DMS53 treated with DMSO at 0.1 percent for 48 hours (cell line): ENCODE data around the gene AGTPBP1.
"Not testable (repeated sequence)": the region's sequence is repeated elsewhere in the genome, so short reads cannot be mapped to it uniquely, and the experiment has no call there.

Source experiments
- DNase-seq: peaks from one replicate; lab custom pipeline; 2025; ENCODE audit not compliant: unreplicated experiment; lab: John Stamatoyannopoulos, UW

AGTPBP1 gene

DNA sequence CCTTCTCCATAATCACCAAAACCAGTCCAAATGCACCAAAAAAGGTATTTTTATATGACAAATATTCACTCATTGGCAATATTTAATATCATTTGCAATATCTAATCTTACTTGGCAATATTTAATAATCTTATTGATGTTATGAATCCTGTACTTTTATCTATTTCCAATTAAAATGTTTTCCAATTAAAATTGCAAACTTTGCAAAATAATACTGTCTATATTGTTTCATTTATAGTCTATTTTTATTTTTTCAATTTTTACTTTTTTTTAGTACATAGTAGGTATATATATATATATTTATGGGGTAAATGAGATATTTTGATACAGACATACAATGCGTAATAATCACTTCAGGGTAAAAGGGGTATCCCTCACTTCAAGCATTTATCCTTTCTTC, 109.9 kb downstream of the AGTPBP1 start:
- no peak for DNase-seq

DNA sequence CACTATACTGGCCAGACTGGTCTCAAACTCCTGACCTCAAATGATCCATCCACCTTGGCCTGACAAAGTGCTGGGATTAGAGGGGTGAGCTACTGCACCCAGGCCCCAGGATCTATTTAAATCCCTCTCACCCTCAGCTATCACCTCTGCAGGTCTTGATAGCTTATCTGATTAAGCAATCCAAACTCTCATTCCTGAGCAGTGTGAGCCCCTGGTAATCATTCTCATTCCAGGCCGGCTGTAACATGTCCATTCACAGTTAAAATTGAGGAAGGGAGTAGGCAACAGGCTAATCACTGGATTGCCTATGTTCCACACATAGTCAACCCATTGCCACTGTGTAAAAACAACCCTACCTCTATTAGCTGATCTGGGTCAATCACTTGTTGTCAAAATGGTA, 111.1 kb downstream of the AGTPBP1 start:
- DNase-seq, result no peak

DNA sequence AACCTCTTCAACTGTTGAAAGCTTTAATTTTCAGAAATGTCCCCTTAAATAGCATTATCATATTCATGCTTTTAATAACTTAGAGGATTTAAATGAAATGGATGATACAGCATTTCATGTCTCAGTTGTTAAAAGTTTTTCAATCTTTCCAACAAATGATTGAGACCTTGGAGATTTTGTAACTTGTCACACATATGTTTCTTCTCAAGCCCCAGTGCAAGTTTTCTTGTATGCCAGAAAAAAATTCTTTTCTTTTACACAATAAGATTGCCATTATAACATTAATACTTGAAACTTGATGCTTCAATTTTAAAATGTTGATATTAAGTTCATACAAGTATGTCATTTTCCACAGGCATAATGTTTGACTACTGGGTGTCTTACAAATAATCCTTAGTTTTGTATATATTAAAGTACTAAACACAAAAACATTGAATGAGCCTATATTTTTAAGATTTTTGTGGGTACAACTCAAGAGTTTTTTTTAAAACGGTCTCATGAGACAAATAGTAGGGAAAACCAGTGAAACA, 124.5 kb downstream of the AGTPBP1 start:
- DNase-seq, result no peak

DNA sequence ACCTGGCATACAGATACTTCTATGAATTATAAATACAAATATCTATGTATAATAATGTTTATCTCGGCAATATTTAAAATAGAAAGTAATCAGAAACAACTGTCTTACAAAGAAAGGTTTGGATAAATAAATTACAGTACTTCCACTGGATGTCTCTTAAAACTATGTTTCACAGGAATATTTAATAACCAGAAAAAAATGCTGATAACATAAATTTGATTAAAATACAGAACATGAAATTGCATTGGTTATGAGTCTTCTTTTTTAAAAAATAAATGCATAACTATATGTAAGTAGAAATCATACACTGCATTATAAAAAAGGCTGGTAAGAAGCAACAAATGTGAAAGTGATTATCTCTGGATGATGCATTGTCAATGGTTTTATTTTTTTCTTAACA, 126.0 kb downstream of the AGTPBP1 start:
- no peak for DNase-seq

DNA sequence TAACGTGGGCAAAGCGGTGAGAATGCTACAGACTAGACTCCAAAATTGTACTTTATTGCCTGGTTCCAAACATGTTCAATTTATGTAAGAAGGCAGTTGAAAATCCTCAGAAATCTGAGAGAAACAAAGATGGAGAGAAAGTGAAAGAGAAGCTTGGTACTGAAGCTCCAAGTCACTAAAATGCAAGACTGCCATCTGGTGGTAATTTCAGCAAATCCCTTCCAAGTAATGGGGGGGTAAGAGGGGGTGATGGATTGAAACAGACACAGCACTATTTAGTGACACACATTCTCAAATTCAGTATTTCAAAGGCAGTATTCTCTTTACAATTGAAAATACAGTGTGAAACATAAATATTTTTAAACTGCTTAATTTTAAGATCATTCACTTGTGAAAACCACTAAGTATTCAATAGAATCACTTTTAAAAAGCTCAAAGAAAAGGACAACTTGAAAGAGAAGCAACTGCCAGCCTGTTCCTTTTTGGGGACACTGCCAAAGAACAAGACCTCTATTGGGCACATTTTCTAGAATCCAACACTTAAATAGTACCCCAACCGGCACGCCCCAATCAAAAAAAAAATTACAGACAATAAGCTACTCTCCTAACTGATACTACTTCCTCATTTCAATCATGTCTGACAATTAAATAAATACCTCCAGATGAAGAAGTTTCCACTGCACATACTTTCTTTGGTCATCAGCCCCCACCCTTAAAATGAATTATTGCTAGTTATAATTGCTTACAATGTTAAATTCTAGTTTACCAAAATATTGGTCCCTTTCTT, 131.5 kb downstream of the AGTPBP1 start:
- DNase-seq, result peak; percentile 42

DNA sequence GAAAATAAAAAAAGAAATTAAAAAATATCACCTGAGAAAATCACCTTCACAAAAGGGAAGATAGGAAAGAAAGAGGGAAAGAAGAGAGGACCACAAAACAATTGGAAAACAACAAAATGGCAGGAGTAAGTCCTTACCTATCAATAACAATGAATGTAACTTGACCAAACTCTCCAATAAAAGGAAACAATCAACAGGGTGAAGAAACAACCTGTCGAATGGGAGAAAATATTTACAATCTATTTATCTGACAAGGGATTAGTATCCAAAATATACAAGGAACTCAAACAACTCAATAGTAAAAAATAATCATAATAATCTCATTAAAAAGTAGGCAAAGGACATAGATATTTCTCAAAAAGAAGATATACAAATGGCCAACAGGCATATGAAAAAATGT, 135.8 kb downstream of the AGTPBP1 start:
- no peak for DNase-seq

DNA sequence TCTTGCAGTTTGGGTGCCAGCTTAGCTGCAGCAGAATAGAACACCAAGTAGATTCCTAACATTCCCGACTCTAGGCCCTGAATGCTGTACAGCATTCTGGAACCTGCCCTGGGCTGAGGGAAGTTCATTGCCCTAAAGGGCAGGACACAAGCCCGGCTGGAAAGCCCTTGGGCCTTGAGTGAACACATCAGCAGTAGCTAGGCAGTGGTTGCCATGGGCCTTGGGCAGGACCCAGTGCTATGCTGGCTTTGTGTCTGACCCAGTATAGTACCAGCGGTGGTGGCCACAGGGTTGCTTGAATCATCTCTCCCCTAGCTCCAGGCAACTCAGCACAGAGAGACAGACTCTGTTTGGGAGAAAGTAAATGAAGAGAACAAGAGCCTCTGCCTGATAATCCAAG, 137.8 kb downstream of the AGTPBP1 start:
- no peak for DNase-seq

DNA sequence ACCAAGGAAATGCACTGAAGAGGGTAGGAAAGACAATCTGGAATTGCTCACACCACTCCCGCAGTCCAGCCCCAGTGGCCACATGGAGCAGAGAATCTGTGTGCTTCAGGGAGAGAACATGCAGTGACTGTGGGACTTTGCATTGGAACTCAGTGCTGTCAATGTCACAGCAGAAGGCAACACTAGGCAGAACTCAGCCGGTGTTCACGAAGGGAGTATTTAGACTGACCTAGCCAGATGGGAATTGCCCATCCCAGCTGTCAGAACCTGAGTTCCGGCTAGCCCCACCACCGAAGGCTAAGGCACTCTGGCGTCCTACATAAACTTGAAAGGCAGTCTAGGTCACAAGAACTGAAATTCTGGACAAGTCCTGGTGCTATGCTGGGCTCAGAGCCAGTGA, 139.0 kb downstream of the AGTPBP1 start:
- DNase-seq, result no peak

DNA sequence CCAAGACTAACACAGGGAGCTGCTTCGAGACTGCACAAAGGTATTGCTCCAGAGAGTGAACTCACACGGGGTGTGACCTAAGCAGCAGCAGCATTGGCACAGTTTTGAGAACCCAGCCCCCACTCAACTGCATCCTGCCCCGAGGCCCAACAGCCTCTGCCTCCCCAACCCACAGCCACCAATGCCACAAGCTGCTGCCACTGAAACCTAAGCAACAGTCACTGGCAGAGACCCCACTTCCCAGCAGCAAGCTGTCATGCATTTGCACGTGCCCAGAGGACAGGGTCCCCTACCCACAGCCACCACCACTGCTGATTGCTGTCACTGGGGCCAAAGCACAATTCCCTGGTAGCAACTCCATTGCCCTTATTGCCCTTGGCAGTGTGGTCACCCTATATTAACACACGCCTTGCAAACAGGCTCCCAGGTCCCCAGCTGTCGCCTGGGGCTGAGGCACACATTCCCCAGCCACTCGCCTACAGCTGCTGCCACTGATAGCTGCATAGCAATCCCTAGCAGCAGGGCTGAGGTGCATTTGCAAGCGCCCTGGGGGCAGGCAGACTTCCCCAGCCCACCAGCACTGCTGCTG, 141.0 kb downstream of the AGTPBP1 start:
- no peak for DNase-seq

DNA sequence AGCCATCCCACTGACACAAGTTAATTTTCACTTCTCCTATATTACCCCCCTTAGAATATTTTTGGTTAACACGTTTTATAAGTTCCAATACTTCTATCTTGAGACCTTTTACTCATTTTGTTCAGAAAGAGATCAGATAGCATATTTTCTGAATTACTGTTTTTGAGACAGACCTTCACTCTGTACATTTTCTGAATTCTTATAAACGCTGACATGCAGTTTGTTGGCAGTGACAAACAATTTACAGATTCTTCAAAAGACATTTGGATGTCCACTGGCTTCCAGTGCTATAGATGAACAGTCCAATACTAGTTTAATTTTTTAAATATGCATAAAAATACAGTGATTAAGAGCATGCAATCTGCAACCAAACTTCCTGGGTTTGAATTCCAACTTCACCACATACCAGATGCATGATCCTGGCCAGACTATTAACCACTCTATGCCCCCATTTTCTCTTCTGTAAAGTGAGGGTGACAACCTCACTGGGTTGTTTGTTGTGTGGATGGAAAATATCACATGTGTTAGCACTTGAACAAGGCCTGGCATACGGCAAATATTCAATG, 142.1 kb downstream of the AGTPBP1 start:
- no peak for DNase-seq

DNA sequence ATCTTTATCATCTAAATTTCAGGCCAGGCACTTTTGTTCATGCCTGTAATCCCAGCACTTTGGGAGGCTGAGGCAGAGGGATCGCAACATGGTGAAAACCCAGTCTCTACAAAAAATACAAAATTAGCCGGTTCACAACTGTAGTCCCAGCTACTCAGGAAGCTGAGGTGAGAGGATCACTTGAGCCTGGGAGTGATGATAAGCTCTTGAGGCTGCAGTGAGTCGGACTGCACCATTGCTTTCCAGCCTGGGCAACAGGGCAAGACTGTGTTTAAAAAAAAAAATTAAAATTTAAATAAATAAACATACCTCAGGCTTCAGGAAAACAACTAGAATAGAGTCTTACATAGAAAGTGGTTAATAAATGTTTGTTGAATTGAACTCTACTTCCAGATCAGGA, 147.4 kb downstream of the AGTPBP1 start:
- no peak for DNase-seq

DNA sequence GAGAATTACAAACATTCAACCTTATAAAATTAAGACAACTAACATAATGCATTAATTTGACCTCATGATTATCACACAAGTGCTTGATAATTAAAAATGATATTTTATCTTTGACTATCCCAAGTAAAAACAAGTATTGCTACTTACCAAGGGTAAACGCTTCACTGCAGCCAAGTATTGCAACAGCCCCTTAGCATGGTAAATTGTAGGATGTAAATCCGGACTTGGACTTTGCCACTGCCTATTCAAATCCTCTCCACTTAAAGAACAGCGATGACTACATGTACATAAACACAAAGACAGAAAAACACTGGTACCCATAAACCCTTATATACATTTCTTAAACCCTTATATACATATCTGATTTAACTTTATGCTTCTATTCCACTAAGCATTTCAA, 155.1 kb downstream of the AGTPBP1 start:
- DNase-seq, result no peak

DNA sequence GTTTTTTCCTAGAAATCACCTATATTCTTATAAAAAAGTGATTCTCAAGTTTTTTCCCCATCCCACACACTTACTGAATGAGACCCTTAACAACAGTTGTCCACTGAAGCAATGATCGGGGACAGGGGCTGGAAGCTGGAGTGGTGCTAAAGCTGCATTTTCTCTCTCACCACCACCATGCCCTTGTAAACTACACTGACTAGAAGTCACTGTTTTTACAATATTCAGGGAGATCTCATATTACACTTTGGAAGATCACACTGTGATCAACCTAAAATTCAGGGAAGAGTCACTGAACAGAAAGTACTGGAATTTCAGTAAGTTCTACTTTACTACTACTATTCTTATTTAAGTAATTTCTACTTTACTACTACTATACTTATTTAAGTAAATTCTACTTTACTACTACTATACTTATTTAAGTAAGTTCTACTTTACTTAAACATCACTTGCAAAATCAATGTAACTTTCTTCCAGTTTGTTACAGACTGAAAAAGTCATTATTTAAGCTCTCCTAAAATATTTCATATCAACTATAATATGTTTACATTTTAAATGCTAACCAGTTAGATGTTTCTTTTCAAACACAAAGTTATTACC, 164.3 kb downstream of the AGTPBP1 start:
- DNase-seq, result no peak

DNA sequence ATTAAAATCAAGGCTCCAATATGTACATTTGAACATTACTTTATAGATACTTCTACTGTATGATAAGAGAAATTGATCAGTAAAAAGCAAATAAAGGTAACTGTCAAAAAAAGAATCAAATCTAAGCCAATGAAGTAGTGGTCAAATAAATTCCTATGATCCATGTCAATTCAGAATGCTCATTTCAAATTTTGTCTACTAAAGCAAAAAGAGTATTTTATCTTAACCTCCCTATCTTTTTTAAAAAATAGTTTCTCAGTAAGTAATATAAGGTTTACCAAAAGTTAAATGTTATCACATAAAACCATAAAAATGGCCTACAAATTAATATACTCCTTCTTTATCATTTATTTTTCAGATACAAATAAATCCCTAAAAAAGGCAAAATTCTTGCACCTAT, 165.9 kb downstream of the AGTPBP1 start:
- no peak for DNase-seq

DNA sequence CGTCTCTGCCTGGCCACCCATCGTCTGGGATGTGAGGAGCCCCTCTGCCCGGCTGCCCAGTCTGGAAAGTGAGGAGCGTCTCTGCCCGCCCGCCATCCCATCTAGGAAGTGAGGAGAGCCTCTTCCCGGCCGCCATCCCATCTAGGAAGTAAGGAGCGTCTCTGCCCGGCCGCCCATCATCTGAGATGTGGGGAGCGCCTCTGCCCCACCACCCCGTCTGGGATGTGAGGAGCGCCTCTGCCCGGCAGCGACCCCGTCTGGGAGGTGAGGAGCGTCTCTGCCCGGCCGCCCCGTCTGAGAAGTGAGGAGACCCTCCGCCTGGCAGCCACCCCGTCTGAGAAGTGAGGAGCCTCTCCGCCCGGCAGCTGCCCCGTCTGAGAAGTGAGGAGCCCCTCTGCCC, 168.2 kb downstream of the AGTPBP1 start:
- not testable (repeated sequence) for DNase-seq

DNA sequence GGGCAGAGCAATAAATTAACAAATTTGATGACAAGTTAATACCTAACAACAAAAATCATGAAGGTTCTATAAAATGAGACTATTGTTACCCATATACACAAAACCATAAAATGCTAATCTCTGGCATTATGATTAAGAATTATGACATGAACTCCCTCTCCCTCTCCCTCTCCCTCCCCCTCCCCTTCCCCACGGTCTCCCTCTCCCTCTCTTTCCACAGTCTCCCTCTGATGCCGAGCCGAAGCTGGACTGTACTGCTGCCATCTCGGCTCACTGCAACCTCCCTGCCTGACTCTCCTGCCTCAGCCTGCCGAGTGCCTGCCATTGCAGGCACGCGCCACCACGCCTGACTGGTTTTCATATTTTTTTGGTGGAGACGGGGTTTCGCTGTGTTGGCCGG, 168.8 kb downstream of the AGTPBP1 start:
- not testable (repeated sequence) for DNase-seq

DNA sequence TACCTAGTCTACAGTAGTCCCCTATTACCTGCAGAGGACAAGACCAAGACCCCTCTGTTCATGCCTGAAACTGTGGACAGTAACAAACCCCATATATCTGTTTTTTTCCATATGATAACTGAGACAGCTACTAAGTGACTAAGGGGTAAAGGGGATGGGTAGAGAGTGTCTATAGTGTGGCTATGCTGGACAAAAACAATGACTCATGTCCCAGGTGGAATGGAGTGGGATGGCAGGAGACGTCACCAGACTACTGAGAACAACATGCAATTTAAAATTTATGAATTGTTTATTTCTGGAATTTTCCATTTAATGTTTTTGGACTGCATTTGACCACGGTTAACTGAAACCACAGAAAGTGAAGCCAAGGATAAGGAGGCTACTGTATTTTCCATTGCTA, 171.8 kb downstream of the AGTPBP1 start:
- no peak for DNase-seq

DNA sequence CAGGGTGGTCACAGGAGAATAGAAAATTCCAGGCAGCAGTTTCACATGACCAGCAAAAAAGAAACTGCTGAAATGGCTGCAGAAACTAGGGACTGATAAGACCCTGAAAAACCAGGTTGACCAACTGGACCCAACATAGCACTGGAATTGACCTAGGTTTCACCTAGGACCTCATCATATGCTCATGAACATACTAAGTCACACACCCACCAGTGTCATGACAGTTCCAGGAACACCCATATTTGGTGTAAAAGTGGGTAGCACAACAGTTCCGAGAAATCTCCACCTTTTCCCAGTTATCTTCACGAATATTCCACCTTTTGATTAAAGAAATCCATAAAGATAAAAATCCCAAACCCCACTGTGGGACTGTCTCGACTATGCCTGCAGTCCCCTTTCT, 182.2 kb downstream of the AGTPBP1 start:
- DNase-seq, result no peak

DNA sequence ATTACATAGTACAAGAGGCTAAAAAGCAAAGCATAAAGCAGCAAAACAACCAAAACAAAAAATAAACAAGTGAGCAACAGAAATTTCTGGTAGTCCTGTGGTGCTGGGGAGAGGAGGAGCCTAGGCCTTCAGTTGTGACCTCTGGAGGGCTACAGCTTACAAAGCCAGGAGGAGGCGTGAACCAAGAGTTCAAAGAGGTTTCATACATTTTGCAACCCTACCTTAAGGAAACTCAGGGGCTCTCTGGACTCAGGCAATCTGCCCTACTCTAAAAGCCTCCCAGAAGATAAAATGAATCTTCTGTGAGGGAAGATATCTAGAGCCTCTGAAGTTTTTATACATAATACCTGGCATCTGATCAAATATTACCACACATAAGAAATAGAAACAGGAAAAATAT, 187.4 kb downstream of the AGTPBP1 start:
- DNase-seq, result no peak

DNA sequence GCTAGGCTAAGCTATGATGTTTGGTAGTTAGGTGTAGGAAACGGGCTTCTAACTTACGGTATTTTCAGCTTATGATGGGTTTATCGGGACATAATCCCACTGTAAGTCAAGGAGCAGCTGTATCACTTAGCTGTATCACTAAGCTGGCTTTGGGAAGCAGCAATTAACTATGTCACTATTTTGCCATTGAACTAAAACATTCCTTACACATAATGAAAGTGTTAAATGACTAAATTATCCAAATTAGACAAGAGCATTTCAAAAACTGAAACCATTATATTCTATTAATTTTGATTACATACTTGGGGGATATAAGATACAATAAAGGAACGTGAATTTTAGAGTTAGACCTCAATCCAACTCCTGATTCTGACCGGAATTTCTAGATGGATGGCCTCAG, 188.3 kb downstream of the AGTPBP1 start:
- no peak for DNase-seq

DNA sequence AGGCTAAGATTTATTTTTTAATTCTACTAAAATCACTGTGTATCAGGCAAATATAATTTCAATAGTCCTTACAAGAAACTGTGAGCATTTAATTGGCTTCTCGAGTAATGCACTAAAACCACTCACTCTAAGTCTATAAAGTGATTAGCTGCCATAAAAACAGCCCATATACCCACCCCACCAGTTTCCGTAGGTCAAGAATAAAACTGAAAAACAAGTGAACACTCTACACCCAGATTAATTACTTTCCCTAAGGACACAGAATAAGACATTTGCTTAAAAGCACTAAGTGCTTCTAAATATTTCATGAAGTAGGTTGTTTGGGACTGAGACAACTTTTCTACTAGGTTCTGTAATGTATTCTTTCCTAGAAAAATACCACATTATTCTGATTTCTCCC, 194.2 kb downstream of the AGTPBP1 start:
- no peak for DNase-seq

DNA sequence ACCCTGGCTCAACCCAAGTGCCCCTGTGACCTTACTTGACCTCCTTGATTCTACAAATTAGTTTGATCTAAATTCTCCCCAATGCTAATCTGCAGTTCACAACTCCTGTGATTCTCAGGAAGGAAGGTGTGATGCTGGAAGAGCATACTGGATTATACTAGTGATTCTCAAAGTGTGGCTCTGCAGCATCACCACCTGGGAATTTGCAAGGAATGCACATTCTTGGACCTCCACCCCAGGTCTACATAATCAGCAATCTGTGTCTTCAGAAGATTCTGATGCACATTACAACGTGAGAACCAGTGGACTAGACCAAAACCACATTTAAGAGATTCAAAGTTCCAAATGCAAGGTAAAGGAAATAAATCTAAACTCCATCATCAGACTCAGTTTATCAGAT, 198.6 kb downstream of the AGTPBP1 start:
- DNase-seq, result no peak
